ENCODE results near the gene HTN3. TPM values are rescaled to one million over a fixed set of nuclear protein-coding genes. Genes with fewer than 3 reads are reported as not detected.
"Not testable (repeated sequence)": the region's sequence is repeated elsewhere in the genome, so short reads cannot be mapped to it uniquely, and the experiment has no call there.

HTN3 gene
- total RNA-seq, 6 donors from 2014 or later, result not detected

DNA sequence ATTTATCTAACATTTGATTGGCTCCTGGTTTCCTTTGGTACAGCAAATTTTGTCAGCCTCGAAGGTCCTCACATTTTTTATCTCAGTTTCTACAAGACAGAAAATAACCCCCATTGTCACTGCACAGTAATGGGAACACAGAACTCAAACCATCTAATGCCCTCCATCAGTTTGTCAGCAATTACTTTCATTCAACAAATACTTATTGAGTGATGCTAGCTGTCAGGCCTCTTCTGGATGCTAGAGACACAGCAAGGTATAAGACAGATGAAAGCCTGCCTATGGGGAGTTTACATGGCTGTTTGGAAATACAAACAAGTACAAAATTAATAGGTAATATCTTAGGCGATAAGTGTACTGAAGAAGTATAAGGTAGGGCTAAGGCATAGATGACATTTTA, 5.0 kb upstream of the HTN3 start:
- ATAC-seq (ENCODE audit: low FRiP score in 2 of 2), result no peak
- TF ChIP-seq, protein P1, sequence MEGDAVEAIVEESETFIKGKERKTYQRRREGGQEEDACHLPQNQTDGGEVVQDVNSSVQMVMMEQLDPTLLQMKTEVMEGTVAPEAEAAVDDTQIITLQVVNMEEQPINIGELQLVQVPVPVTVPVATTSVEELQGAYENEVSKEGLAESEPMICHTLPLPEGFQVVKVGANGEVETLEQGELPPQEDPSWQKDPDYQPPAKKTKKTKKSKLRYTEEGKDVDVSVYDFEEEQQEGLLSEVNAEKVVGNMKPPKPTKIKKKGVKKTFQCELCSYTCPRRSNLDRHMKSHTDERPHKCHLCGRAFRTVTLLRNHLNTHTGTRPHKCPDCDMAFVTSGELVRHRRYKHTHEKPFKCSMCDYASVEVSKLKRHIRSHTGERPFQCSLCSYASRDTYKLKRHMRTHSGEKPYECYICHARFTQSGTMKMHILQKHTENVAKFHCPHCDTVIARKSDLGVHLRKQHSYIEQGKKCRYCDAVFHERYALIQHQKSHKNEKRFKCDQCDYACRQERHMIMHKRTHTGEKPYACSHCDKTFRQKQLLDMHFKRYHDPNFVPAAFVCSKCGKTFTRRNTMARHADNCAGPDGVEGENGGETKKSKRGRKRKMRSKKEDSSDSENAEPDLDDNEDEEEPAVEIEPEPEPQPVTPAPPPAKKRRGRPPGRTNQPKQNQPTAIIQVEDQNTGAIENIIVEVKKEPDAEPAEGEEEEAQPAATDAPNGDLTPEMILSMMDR (IDR thresholded peaks at IDR 0.05), result no peak
- no peak for TF ChIP-seq POLR2A (IDR thresholded peaks at IDR 0.05)
- TF ChIP-seq POLR2AphosphoS5 (IDR thresholded peaks at IDR 0.05), result no peak
- TF ChIP-seq EP300 (IDR thresholded peaks at IDR 0.05), result no peak
- Histone ChIP-seq H3K9me3 (no peaks in the 10 kb centered on the region), H3K27me3 (no peaks in the 10 kb centered on the region), H3K4me3 (no peak overlapping the region), H3K27ac (no peak overlapping the region), H3K36me3 (no peaks in the 10 kb centered on the region), H3K4me1 (no peaks in the 10 kb centered on the region)
- DNase-seq, result no peak
- 74 to 76% methylated on average over 2 of the region's 2 CpGs for WGBS, 2 donors

DNA sequence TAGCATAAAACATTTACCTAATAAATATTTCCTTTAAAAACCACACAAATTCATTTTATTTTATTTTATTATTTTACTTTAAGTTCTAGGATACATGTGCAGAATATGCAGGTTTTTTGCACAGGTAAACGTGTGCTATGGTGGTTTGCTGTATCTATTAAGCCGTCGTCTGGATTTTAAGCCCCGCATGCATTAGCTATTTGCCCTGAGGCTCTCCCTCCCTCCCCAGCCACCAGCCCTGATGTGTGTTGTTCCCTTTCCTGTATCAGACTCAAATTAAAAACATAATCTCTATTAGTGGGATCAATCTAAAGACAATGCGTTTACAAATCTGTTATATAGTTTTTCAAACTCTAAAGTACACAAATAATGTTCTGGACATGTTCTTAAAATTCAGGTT, 1.2 kb upstream of the HTN3 start:
- Histone ChIP-seq H3K9me3 (no peaks in the 10 kb centered on the region), H3K4me1 (no peaks in the 10 kb centered on the region), H3K4me3 (no peak overlapping the region), H3K27ac (no peak overlapping the region), H3K27me3 (no peaks in the 10 kb centered on the region), H3K36me3 (no peaks in the 10 kb centered on the region)
- no peak for ATAC-seq (ENCODE audit: low FRiP score in 2 of 2)
- no peak for DNase-seq
- WGBS, 2 donors, result 84 to 85% methylated on average over 5 of the region's 5 CpGs
- TF ChIP-seq EP300 (IDR thresholded peaks at IDR 0.05) (no peak), POLR2AphosphoS5 (IDR thresholded peaks at IDR 0.05) (no peak), POLR2A (IDR thresholded peaks at IDR 0.05) (no peak)
- TF ChIP-seq, protein P1 (IDR thresholded peaks at IDR 0.05), result no peak

DNA sequence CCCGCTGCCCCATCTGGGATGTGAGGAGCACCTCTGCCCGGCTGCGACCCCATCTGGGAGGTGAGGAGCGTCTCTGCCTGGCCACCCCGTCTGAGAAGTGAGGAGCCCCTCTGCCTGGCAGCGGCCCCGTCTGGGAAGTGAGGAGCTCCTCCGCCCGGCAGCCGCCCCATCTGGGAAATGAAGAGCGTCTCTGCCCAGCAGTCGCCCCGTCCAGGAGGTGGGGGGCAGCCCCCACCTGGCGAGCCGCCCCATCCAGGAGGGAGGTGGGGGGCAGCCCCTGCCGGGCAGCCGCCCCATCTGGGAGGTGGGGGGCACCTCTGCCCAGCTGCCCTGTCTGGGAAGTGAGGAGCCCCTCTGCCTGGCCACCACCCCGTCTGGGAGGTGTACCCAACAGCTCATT, 9.3 kb downstream of the HTN3 start:
- not testable (repeated sequence) for H3K4me3 ChIP-seq; H3K4me1 ChIP-seq; H3K9me3 ChIP-seq; H3K27ac ChIP-seq; H3K27me3 ChIP-seq; ATAC-seq (ENCODE audit: low FRiP score in 2 of 2); H3K36me3 ChIP-seq
- peak in 1 of 2 donors; percentile 54 for DNase-seq
- 34 to 93% methylated on average over 2 to 15 of the region's 18 CpGs for WGBS, 2 donors

DNA sequence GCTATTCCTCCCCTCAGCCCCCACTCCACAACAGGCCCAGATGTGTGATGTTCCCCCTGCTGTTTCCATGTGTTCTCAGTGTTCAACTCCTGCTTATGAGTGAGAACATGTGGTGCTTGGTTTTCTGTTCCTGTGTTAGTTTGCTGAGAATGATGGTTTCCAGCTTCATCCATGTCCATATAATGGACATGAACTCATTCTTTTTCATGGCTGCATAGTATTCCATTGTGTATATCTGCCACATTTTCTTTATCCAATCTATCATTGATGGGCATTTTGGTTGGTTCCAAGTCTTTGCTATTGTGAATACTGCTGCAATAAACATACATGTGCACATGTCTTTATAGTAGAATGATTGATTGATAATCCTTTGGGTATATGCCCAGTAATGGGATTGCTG, 11.7 kb downstream of the HTN3 start:
- not testable (repeated sequence) for ATAC-seq (ENCODE audit: low FRiP score in 2 of 2); H3K9me3 ChIP-seq; H3K4me1 ChIP-seq; H3K27me3 ChIP-seq; H3K4me3 ChIP-seq; DNase-seq; H3K36me3 ChIP-seq; H3K27ac ChIP-seq

DNA sequence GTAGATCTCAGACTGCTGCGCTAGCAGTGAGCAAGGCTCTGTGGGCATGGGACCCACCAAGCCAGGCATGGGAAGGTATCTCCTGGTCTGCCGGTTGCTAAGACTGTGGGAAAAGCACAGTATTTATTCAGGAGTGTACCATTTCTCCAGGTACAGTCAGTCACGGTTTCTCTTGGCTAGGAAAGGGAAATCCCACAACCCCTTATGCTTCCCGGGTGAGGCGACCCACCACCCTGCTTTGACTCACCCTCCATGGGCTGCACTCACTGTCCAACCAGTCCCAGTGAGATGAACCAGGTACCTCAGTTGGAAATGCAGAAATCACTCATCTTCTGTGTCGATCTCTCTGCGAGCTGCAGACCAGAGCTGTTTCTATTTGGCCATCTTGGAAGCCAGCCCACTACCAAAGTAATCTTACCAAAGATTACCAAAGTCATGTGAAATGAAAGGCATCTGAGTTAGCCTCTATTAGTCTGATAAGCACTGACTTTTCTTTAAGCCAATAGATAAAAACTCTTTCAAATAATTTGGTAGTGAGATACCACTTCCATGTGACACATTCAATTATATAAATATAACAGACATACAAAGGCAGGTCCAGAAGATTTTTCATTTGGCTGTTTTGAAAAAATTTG, 13.5 kb downstream of the HTN3 start:
- no peak overlapping the region for H3K27ac ChIP-seq
- H3K36me3 ChIP-seq, result no peaks in the 10 kb centered on the region
- whole genome bisulfite sequencing, 2 donors, result 93 to 100% methylated on average over 4 to 7 of the region's 7 CpGs
- H3K4me3 ChIP-seq, result no peak overlapping the region
- ATAC-seq (ENCODE audit: low FRiP score in 2 of 2), result no peak
- no peak for DNase-seq
- H3K9me3 ChIP-seq, result peaks cover 0 to 7% (median 0%) of the 10 kb centered on the region in 4 donors
- H3K4me1 ChIP-seq, result no peaks in the 10 kb centered on the region
- H3K27me3 ChIP-seq, result no peaks in the 10 kb centered on the region
- TF ChIP-seq, protein P1 (IDR thresholded peaks at IDR 0.05), result no peak
- no peak for TF ChIP-seq POLR2A (IDR thresholded peaks at IDR 0.05)
- no peak for TF ChIP-seq POLR2AphosphoS5 (IDR thresholded peaks at IDR 0.05)
- no peak for TF ChIP-seq EP300 (IDR thresholded peaks at IDR 0.05)

DNA sequence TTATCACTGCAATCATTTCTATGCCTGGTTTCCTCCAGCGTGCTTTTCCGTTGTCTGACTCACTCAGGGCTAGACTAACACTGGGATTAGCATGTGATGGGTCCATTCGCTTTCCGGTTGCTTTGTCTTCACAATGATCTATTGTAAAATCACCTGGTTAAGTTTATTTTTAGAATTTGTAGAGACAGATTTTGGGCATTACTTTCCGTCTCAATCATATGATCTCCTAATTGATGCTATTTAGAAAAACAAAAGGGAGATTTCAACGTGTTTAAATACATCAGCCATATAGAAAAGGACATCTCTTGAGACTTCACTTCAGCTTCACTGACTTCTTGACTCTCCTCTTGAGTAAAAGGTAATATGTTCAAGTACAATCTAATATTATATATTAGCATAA, 21.9 kb downstream of the HTN3 start, which contains the start of gene HTN1:
TSS of gene HTN1 (plus strand) at position 301 of the 400 bp plus-strand sequence. CDS start 2,639 bp downstream, outside the sequence.
- not testable (repeated sequence) for H3K27me3 ChIP-seq; H3K4me3 ChIP-seq; H3K9me3 ChIP-seq; DNase-seq; H3K36me3 ChIP-seq; H3K27ac ChIP-seq; ATAC-seq (ENCODE audit: low FRiP score in 2 of 2); H3K4me1 ChIP-seq
- 81 to 82% methylated on average over 6 of the region's 6 CpGs for WGBS, 2 donors

DNA sequence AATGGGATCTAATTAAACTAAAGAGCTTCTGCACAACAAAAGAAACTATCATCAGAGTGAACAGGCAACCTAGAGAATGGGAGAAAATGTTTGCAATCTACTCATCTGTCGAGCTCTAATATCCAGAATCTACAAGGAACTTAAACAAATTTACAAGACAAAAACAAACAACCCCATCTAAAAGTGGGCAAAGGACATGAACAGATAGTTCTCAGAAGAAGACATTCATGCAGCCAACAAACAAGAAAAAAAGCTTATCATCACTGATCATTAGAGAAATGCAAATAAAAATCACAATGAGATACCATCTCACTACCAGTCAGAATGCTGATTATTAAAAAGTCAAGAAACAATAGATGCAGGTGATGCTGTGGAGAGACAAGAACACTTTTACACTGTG, 28.3 kb downstream of the HTN3 start:
- not testable (repeated sequence) for H3K9me3 ChIP-seq; DNase-seq; H3K4me3 ChIP-seq; H3K36me3 ChIP-seq; H3K27me3 ChIP-seq; H3K27ac ChIP-seq; H3K4me1 ChIP-seq; ATAC-seq (ENCODE audit: low FRiP score in 2 of 2)
- 73 to 74% methylated on average over 1 of the region's 1 CpG for WGBS, 2 donors
